Kidney capillary endothelial cell (primary cell): ENCODE measurements around the gene CHURC1.

Experiments
- DNase-seq: peaks from one replicate; pipeline ENCODE4 v3.0.0-alpha.2; 2018; ENCODE audit warnings: low spot score

The CHURC1 gene

DNA sequence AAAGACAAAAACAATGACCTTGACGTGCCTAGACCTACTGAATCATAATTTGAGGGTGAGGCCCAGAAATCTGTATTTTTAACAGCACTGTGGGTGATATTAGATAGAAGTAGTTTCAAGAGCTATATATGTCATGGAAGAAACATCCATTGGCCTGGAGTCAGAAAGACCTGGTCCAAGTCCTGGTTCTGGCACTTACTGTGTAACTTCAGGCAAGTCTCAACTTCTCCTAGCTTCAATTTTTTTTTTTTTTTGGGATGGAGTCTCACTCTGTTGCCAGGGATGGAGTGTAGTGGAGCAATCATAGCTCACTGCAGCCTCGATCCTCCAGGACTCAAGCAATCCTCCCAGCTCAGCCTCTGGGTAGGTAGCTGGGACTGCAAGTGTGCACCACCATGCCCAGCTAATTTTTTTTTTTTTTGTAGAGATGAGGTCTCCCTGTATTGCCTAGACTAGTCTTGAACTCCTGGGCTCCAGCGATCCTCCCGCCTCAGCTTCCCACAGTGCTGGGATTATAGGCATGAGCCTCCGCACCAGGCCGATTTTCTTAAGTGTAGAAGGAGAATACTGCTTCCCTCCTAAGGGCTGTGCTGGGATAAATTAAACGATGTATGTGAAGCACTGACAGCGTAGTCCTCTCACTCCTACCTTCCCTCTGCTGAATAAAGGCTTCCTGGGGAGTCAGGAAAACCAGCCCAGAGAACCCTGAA is 42.6 kb downstream of the CHURC1 start:
- DNase-seq, result no peak

DNA sequence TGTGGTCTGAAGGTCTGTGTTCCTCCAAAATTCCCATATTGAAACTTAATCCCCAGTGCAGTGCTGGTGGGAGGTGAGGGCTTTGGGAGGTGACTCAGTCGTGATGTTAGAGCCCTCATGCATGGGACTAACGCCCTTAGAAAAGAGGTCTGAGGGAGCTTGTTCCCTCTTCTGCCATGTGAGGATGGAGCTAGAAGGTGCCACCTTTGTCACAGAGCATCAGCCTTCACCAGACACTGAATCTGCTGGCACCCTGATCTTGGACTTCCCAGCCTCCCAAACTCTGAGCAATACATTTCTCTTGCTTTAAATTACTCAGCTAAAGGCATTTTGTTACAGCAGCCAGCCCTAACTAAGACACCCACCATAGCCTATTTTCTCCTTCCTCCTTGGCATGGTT is 43.9 kb downstream of the CHURC1 start:
- no peak for DNase-seq

DNA sequence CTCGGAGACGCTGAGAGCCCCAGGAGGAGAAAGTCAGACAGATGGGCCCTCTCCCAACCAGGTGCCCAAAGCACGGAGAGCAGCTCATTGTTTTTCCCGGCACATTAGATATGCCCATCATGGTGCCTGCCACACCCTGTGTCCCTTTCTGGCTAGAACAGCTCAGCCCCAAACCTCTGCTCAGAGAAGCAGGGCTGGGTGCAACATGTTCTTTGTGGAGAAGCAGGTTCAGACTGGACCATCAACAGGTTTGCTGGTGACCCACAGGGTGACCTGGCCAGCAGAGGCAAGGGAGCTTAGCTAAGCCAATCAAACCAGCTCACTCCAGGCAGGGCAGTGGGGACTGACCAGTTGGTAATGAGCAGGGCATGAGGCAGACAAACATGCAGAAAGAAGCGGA is 44.5 kb downstream of the CHURC1 start:
- no peak for DNase-seq

DNA sequence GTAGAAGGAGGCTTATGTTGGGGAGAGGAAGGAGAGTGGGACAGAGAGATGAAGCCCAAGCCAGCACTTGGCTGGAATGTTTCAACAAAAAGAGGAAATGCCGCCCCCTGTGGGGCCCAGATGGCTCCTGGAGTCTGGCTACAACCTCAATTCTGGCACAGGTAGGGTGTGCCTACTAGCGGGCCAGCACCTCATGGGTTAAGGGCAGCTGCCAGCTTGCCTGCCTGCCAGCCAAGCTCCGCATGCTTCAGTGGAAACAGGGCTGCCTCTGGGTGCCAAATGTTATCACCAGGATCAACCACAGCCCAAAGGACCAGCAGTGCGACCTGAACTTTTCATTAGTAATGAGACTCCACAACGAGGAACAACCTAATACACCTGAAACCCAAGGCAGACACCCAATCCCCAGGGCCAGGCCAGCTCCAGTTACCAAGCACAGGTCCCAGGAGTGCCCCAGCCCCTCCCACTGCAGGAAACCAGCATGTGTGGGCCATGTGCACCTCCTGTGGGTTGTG is 46.6 kb downstream of the CHURC1 start:
- DNase-seq, result no peak

DNA sequence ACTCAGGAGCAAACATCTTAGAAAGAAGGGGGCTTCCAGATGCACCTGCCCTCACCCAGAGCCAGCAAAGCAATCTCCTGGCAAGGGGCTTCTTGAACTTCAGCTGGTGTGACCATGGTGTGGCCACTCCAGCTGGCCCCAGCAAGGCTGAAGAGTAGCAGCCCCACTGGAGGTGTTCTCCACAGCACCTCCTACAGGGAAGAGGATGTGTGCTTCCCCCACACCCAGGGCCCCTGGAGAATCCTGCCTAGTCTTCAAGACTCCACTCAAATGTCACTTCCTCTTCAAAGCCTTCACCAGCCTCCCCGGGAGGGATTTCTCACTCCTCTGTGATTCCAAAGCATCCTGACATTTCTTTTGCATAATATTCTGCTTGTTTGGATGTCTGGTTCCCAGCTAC is 49.4 kb downstream of the CHURC1 start:
- DNase-seq, result no peak

DNA sequence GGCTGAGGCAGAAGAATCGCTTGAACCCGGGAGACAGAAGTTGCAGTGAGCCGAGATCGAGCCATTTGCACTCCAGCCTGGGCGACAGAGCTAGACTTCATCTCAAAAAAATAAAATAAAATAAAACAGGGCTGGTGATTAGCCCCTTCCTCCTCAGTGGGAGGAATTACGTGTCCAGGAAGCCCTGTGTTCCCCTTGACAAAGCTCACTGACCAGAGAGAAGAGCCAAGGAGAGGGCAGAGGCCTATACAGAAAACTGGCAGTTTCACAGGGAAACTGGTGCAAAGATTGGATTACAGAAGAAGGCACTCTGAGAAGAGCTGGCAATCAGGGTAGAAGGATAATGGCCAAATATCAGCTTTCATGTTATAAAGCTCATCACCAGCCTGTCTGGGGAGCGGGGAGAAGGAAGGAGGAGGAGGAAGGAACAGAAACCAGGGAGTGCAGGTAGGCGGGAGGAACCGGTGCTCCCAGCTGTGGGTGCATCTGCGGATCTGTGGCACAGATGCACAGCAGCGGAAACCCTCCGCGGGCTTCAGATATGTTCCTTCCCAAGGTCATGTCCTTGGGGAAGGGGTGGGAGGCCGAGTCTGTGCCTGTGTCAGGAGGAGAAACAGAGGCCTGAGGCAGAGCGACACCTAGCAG is 51.2 kb downstream of the CHURC1 start:
- no peak for DNase-seq

DNA sequence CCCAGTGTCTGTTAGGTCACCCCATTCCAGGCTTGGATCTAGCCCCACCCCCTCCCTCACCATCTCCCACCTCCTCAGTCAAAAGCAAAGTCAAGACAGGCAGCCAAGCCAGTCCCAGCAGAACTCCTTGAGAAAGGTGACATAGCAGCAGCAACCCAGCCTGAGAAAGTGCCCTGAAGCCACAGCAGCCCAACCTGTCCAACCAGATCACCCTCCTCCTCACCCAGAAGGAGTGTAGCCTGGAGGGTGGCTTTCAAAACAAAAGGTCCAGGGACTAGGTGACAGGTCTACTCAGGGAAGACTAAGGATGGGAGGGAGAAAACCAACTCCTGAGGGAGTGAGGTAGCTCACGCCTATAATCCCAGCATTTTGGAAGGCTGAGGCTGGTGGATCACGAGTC is 52.7 kb downstream of the CHURC1 start:
- DNase-seq, result no peak

DNA sequence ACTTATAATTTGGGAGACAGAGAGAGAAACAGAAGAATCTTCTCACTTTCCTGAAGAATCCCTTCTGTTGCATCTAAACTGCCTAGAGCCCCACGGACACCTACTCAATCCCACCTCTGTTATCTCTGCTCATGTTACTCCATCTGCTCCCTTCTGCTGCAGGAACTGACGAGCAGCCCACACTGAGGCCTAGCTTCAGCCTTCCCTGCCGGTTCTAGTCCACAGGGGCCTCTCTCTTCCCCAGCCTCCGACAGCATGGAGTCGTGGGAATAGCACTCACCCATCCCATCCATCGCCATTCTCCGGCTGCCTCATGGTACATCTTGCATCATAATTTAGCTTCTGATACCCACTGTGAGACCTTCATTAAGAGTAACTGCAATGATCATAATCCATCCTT is 53.9 kb downstream of the CHURC1 start:
- no peak for DNase-seq

DNA sequence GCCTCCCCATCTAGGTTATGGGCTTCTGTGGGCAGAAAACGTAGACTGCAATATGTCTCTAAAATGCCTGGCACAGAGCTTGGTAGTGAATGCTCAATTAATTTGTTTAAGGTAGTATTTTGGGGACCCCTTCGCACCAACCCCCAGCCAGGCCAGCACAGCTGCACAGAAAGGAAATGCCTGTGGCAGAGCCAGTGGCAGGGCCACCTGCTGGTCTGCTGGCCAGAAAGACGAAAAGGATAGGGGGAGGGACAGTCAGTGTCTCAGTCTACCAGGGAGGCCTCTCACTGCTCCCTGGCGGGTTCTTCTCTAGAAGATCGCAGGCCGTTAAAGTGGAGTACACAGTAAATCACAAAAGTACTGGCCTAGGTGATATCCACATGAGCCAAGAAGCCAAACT is 54.4 kb downstream of the CHURC1 start:
- DNase-seq, result no peak

DNA sequence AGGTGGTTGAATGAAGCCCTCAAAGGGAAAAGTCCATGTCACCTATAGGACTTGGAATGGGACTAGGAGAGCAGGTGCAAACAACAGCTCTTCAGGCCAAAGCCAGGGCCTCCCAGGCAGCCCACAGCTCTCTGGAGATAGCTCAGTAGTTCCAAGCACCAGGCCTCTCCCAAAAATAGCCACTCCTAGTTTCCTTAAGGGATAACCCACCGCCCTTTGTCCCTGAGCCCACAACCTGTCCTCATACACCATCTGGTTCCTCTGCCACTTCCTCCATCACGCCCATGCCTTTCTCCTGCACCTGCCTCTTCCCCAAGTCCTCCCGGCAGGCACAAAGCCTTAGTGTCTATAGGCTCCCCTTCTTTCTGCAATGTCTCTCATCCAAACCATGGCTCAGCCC is 55.8 kb downstream of the CHURC1 start:
- no peak for DNase-seq

DNA sequence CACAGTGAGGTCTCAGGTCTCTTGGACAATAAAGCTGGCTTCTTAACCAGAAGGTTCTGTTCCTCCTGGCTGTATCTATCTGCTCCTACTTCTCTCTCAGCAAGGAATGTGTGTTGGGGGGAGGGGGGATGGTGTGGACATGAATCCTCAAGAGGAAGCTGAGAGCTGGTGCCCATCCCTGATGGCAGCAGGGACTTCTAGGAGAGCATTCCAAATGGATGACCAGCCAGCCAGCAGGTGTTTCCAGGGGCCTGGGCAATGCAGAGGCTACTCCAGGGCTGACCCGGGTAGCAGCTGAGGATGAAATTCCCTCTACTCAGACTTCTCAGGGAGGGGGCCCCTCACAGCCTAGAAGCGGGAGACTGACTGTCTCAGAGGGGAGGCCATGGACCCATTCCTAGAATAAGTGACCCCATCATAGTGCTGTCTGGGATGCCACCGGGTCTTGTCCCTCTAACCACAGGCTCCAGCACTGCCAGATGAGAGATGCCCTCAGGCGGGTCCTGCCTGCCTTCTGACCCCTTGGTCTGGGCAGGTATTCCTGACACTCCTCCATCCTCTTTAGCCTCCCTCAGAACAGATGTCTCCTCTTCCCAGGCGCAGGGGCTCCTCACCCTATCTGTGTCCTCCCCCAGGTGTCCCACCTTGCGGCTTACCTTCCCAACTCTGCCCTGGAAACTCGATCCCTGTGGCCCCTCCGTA is 56.7 kb downstream of the CHURC1 start:
- no peak for DNase-seq

DNA sequence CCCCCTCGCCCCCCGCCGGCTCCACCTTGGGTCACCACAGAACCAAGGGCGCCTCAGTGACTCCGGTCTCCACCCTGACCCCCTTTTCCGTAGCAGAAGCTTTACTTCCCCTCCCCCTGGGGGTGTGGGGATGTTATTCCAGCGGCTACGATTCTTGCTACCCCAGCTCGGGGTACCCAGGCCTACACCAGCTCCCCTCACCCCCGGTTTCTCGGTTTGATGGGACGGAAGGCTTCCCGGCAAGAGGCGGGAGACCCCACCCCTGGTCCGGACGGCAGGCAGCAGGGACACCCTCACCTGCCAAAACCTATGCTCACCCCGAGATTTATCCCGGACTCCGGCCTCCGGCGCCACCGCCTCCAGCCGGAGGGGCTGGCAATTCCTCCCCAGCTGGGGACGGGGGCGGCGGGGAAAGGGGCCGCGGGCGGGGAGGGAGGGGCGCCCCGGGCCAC is 57.3 kb downstream of the CHURC1 start:
- no peak for DNase-seq

DNA sequence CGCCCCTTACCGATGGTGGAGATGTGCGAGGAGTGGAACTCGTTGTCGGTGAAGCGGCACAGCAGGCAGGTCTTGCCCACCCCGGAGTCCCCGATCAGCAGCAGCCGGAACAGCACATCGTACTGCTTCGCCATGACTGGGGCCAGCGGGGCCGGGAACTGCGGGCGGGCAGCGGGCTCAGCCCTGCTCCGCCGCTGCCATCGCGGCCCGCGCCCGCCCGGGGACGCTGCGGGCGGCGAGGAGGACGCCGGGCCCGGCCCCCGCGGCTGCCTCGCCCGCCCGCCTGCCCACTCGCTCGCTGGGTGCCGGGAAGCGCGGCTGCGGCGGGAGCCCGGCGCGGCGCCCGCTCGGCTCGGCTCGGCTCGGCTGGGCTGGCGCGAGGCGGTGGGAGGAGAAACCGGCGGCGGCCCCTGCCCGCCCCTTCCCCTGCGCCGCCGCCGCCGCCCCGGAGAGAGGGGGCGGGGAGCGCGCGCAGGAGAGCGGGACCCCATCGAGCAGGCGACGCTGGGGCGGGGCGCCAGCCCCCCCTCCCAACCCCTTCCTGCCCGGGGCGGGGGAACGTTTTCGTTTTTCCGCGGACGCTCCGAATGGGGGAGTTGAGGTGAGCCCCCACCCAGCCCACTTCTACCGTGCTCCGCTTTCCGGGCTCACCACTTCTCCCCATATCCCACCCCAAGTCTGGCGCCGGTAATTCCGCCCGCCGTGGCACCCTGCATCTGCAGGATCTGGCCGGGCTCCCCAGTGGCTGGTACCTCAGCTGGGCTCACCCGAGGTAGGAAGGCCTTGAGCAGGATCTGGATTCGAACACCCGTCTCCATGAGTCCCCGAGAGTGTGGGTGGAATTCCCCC is 57.9 kb downstream of the CHURC1 start, which contains the start of gene RAB15:
RAB15 (minus strand) TSS at position 394 of the 849 bp plus-strand sequence; CDS start at position 134, 260 bp downstream.
- DNase-seq, result no peak

DNA sequence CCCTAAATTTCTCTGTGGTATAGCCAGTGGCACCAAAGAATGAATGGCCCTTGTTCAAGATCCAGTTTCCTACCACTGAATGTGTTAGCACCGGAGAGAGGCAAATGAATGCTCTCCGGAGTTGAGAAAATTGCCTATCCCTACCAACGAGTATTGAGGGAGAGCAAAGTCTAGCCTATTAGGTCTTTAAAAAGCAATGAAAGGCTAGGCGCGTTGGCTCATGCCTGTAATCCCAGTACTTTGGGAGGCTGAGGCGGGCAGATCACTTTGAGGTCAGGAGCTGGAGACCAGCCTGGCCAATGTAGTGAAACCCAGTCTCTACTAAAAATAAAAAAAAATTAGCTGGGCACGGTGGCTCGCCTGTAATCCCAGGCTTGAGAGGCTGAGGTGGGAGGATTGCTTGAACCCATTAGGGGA is 58.8 kb downstream of the CHURC1 start:
- no peak for DNase-seq

DNA sequence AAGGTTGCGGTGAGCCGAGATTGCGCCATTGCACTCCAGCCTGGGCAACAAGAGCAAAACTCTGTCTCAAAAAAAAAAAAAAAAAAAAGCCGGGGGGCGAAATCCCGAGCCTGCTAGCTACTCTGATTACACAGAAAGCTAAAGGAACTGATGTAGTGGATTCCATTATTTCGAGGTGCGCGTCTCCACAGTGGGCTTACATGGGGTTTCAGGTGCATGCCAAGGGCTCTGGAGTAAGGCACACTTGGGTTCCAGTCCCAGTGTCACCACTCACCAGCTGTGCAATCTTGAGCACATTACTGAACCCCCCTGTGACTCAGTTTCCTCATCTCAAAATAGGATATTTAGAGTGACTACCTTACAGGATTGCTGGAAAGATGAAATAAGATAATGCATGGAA is 59.6 kb downstream of the CHURC1 start:
- no peak for DNase-seq

DNA sequence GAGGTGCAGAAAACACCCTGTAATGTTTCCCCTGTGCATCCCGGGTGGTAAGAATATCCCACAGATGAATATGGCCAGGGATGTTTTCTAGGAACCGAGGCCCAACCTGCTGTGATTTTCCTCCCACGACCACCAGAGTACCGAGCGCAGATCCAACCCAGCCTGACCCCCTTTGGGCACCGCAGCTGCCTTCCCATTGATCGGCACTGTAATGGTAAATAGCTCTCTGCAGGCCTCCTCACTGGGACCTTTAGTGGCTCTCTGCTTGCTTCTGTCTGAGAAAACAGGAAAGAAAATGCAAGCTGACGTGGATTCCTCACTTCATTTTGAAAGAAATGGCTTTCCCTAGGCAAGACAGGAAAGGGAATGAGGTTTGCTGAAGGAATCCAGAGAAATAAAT is 60.3 kb downstream of the CHURC1 start:
- DNase-seq, result no peak

DNA sequence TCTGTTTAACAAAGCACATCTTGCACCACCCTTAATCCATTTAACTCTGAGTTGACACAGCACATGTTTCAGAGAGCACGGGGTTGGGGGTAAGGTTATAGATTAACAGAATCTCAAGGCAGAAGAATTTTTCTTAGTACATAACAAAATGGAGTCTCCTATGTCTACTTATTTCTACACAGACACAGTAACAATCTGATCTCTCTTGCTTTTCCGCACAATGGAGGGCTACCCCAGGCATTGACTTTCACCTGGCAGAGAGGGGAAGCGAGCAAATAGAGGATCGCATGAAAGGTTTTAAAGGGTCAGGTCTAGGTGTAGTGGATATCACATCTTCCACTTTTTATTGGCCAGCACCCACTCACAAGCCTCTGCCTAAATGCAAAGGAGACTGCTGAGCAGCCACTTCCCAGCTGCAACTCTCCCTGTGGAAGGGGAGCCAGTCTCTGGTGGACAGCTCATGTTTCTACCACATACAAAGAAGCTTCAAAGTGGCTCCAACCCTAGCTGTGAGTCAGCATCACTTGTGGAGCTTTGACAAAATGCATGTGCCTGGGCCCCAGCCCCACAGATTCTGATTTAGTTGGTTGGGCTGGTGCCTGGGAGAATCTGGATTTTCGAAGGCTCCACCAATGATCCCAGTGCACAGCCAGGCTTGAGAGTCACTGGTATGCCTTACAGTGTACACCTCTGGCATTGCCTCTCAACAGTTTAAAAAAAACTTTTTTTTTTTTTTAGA is 65.2 kb downstream of the CHURC1 start:
- no peak for DNase-seq

DNA sequence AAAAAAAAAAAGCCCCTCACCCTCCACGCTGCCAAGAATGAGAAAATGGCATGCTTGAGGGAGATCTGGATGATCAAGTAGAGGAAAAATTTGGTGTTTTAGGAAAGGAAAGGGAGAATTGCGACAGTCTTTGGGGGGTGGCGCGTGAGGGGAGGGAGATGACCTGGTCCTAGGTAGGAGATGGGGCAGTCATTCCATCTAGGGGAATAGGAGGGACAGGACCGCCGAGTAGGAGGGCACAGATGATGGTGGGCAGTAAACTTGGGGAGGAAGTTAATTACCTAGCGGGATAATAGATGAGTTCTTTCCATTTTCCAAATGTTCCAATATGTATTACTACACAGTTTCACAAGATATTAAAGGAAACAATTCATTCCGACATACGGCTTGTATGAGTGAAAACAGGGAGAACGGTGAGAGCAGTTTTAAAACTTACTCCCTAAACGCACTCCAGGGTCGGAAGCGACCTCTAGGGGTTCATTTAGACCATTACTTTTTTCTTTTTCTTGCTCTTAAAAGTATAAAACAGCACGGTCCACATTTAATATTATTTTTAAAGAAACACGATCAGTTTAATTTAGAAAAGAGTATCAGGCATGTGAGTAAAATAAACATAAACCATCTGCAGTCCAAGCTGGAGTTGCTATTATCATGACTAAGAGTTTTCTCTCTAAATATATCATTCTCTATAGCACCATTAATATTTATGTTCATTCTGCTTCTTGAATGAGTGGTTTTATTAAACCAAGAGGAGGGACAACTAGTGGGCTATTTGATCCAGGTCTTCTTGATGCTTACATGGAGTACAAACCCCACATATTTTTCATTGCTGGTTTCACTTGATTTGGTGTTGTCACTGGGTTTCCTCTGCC is 69.4 kb downstream of the CHURC1 start:
- DNase-seq, result peak; percentile 63
